HEK293 (cell line): ENCODE data around the gene AKIRIN1.
"Not testable (repeated sequence)": the region's sequence is repeated elsewhere in the genome, so short reads cannot be mapped to it uniquely, and the experiment has no call there.

Source experiments
- CTCF ChIP-seq: fragments of 450-650 bp; formaldehyde crosslinking; IDR thresholded peaks from 2 replicates; pipeline ENCODE4 v1.5.1; 2016; ENCODE audit warnings: missing biosample characterization, missing genetic modification characterization
- GFI1B ChIP-seq: fragments of 450-650 bp; formaldehyde crosslinking; IDR thresholded peaks from 2 replicates; pipeline ENCODE4 v1.5.1; 2016; ENCODE audit warnings: missing biosample characterization, missing genetic modification characterization
- ZNF544 ChIP-seq: fragments of 450-650 bp; formaldehyde crosslinking; IDR thresholded peaks from 2 replicates; pipeline ENCODE4 v1.5.0; 2017; ENCODE audit warnings: missing biosample characterization, missing genetic modification characterization

GRCh38 chr1:38973145-38973544 is 17.9 kb upstream of the AKIRIN1 start:
- not testable (repeated sequence) for TF ChIP-seq ZNF544, GFI1B, CTCF (tag by site-specific recombination)
